GM18520 (cell line): Measurements from ENCODE around the gene CAPN13.

ENCODE experiments used
- ATAC-seq: cut with Tn5 transposase; IDR thresholded peaks from one replicate; pipeline ENCODE4 v1.9.1; 2021; ENCODE audit not compliant: unreplicated experiment

CAPN13 gene

GRCh38 chr2:30786923-30787685, 20.1 kb downstream of the CAPN13 start:
- no peak for ATAC-seq

DNA sequence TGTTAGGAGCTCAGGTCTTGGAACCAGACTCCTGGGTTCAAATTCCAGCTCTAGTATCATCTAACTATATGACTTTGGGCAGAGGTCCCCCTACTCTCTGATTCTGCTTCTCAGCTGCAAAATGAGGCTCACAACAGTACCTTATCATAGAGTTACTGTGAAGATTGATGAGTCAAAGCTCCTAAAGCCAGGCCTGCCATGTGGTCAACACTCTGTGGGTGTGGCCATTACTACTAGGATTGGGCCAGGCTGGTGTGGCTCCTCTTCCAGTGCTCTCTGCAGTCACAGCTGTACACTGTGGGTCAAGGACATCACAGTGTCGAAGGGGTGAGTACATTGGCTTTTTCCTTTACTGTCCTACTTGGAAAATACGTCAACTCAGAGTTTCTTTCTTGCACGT, 22.6 kb downstream of the CAPN13 start:
- ATAC-seq, result no peak

GRCh38 chr2:30781961-30782533, 25.2 kb downstream of the CAPN13 start:
- no peak for ATAC-seq

GRCh38 chr2:30781451-30781850, 25.8 kb downstream of the CAPN13 start:
- no peak for ATAC-seq

- no peak for ATAC-seq
Observed at GRCh38 chr2:30780776-30781330, 26.4 kb downstream of the CAPN13 start.

DNA sequence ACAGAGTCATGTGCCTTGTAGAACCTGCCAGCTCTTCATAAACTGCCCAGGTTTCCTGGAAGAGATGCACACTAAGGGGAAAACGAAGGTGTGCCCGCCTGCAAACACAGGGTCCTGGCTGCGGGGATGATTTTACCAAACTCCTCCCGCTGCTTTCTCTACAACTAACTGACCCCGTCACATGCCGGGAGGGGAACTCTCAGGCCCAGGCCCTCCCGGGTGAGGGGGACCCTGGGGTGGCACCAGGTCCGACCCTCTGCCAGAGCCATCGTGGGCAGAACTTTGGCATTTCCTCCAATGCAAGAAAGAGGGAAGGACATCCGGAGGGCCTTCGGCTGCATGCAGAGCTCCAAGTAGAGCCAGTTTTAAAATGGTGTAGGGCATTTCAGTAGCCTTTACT, 28.6 kb downstream of the CAPN13 start:
- no peak for ATAC-seq

DNA sequence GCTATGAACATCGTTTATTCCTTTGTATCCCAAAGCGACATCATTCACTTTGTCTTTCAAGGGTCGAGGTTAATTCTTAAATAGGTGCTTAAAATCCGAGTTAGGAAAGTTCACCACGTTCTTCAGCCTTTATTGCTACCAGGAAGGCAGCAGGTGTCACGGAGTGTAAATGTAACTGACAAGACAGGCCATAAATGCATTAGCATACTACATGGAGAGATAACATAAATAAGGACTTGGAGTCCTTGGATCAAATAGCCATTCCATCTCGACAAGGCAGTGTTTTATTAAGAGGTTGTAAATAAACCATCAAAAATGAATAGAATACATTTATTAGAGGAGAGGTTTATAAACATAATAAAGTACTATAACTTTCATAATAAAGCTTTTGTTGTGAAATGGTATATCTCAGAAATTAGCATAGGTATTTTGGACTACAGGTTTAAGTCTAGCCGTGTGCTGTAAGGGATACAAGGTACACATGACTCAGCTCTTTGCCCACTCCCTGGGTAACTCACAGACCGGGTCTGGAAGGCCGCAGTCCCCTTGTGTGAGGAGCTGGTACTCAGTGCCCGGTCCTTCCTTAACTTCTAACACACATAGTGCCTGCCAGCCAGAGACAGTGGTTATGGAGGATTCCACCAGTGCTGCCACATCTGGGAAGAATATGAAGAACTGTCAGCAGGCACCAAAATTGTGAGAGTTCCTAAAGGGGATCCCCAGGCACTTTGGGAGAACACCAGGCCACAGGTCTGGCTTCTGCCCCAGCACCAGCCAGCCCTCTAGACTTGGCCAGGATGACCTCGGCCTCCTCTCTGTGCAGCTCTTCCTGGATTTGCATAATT, 29.4 kb downstream of the CAPN13 start:
- ATAC-seq, result no peak

- no peak for ATAC-seq
Observed at GRCh38 chr2:30776831-30777635, 30.2 kb downstream of the CAPN13 start.

DNA sequence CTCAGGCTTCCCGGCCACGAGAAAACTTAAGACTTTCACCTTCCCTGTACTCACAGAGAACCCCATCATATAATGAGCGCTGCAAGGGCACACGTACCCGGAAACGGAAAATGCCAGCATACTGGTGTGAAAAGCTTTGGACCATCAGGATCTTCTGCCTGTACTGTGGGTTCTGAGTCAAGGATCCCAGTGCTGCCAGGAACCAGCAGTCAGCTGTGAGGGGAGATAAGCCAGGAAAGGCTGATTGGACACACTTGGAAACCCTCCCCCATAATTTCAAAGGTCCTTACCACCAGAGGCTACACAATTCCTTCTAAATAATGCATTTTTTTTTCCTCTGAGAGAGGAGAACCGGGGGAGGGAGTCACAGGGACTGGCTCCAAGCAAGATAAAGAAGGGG, 31.4 kb downstream of the CAPN13 start:
- ATAC-seq, result no peak

DNA sequence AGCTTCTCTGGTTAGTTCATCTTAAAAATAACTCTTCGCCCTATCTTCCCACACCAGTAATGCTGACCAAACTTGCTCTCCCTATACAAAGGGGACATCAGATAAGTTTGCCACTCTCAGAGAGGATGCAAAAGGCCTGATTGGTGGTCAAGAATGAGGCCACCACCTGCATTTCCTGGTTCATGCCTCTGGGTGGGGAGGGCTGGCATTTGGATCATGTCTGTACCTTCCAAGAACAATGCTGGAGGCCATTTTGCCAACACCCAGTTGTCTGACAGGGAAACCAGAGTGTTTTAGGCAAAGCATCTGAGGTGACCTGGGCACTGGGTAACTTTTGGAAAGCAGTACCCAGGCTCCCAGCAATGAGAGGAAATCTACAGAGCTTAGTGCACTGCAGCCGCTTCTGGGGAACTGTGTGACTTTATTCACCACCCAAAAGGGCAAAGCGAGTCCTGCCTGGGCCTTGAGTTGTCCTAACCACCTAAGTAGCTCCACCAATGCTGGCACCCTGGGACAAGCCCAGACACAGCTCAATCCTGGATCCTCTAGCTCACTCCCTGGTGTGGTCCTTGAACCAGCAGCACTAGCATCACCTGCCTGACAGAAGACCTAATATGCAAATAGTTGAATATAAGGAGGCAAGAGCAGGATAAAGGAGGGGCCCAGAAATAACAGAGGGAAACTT, 35.1 kb downstream of the CAPN13 start:
- no peak for ATAC-seq

GRCh38 chr2:30770816-30771576, 36.2 kb downstream of the CAPN13 start:
- ATAC-seq, result no peak

- no peak for ATAC-seq
Observed at GRCh38 chr2:30769891-30770462, 37.3 kb downstream of the CAPN13 start.

DNA sequence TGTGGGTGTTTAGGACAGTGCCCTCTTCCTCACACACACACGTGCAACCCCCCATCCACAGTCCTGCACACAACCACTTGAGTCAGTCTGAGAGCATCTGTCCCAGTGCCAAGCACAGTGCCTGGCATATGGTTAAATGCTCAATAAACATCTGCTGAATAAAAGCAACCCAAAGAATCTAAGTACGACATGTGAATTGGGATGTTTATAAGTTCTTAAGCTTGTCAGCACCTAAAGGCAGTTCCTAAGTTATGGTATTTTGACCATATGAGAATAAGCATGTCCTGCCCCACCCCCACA, 37.8 kb downstream of the CAPN13 start:
- no peak for ATAC-seq

- no peak for ATAC-seq
Observed at GRCh38 chr2:30768708-30769480, 38.4 kb downstream of the CAPN13 start.

GRCh38 chr2:30768036-30768686, 39.1 kb downstream of the CAPN13 start:
- ATAC-seq, result no peak

DNA sequence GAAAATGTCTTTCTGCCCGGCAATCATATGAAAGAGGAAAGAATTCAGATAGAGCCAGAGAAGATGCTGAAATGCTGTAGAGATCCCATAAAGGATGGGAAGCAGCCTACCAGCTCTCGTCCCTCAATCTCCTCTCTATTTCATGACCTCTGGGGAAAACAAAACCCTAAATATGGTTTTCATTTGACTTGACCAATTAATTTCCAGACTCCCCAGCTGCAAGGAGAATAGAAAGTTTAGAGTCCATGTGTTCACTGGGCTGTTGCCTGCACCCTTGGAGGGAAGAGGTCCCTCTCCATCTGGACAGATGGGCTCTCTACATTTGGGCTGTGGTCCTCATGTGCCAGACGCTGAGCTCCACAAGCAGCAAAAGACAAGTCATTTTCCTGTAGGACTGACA, 40.6 kb downstream of the CAPN13 start:
- ATAC-seq, result no peak

- ATAC-seq, result no peak
Observed at GRCh38 chr2:30765876-30766470, 41.3 kb downstream of the CAPN13 start.

GRCh38 chr2:30765191-30765590, 42.1 kb downstream of the CAPN13 start:
- no peak for ATAC-seq
